Astrocyte of the cerebellum (primary cell): ENCODE data around the gene PLA2G12A.

Experiments used
- DNase-seq: peaks from one replicate; pipeline ENCODE4 v3.0.0-alpha.2; 2011; ENCODE audit warnings: low read depth
- H3K4me3 ChIP-seq: 2 replicates; pipeline ENCODE4 v1.5.1; 2011; ENCODE audit warnings: mild to moderate bottlenecking, low read depth, low read length, moderate library complexity
- CTCF ChIP-seq: IDR thresholded peaks from 2 replicates; pipeline ENCODE4 v1.5.1; 2012; ENCODE audit warnings: low read length, low read depth, moderate library complexity, mild to moderate bottlenecking; ENCODE audit errors: missing control alignments
- in situ Hi-C: cut with HindIII; loops from 2 replicates; pipeline ENCODE4 v1.10.0; 2017; ENCODE audit warnings: low sequenced_read_pairs

PLA2G12A gene

GRCh38 chr4:109701566-109702410 is 28.1 kb downstream of the PLA2G12A start:
- H3K4me3 ChIP-seq: peak overlapping the region; percentile 66
- no peak for DNase-seq
- no peak for TF ChIP-seq CTCF
- in situ Hi-C loops: no loop called here

- no peak for TF ChIP-seq CTCF
- DNase-seq: peak; percentile 46
- H3K4me3 ChIP-seq: no peak overlapping the region
- in situ Hi-C loops: no loop called here
Measured at GRCh38 chr4:109699553-109700225, 30.2 kb downstream of the PLA2G12A start.

GRCh38 chr4:109698656-109699055 is 31.2 kb downstream of the PLA2G12A start:
- TF ChIP-seq CTCF: no peak
- in situ Hi-C loops: no loop called here
- no peak for DNase-seq
- H3K4me3 ChIP-seq: no peak overlapping the region

GRCh38 chr4:109691411-109691920 is 38.4 kb downstream of the PLA2G12A start:
- H3K4me3 ChIP-seq: no peak overlapping the region
- TF ChIP-seq CTCF: no peak
- in situ Hi-C loops: no loop called here
- DNase-seq: no peak

GRCh38 chr4:109690690-109691410 is 39.0 kb downstream of the PLA2G12A start:
- TF ChIP-seq CTCF: no peak
- H3K4me3 ChIP-seq: no peak overlapping the region
- in situ Hi-C loops: no loop called here
- DNase-seq: no peak

- in situ Hi-C loops: no loop called here
- no peak for TF ChIP-seq CTCF
- H3K4me3 ChIP-seq: no peak overlapping the region
- DNase-seq: no peak
Measured at GRCh38 chr4:109684727-109685126, 45.1 kb downstream of the PLA2G12A start.
